ENCODE measurements around the gene KRTAP5-5.
"Not testable (repeated sequence)": the region's sequence is repeated elsewhere in the genome, so short reads cannot be mapped to it uniquely, and the experiment has no call there.

Gene KRTAP5-5

GRCh38 chr11:1607156-1607845, 22.3 kb upstream of the KRTAP5-5 start:
- DNase-seq: not testable (repeated sequence)

- DNase-seq: not testable (repeated sequence)
Observed at GRCh38 chr11:1607901-1608300, 21.7 kb upstream of the KRTAP5-5 start.

- no peak for DNase-seq
Observed at GRCh38 chr11:1608363-1608762, 21.2 kb upstream of the KRTAP5-5 start, which contains the start of gene KRTAP5-3. KRTAP5-3 (minus strand) TSS chr11:1608463; CDS start chr11:1608385, 78 bp downstream.

GRCh38 chr11:1618231-1618630, 11.3 kb upstream of the KRTAP5-5 start:
- DNase-seq: no peak

- peak; percentile 42 for DNase-seq
Observed at GRCh38 chr11:1619449-1619848, 10.1 kb upstream of the KRTAP5-5 start.

GRCh38 chr11:1622086-1622485, 7.5 kb upstream of the KRTAP5-5 start, which contains the start of gene KRTAP5-4:
KRTAP5-4 (minus strand) TSS chr11:1622138; CDS start chr11:1622093, 45 bp downstream.
- no peak for DNase-seq

- no peak for DNase-seq
Observed at GRCh38 chr11:1623716-1624115, 5.9 kb upstream of the KRTAP5-5 start.

GRCh38 chr11:1624621-1625020, 5.0 kb upstream of the KRTAP5-5 start:
- no peak for DNase-seq

GRCh38 chr11:1625541-1625940, 4.0 kb upstream of the KRTAP5-5 start:
- no peak for DNase-seq

- DNase-seq: peak; percentile 69
Observed at GRCh38 chr11:1628506-1629325, 859 bp upstream of the KRTAP5-5 start.

- no peak for DNase-seq
Observed at GRCh38 chr11:1630271-1630670, 696 bp downstream of the KRTAP5-5 start.

GRCh38 chr11:1631066-1631568, 1.5 kb downstream of the KRTAP5-5 start:
- DNase-seq: no peak

- DNase-seq: no peak
Observed at GRCh38 chr11:1632053-1632714, 2.6 kb downstream of the KRTAP5-5 start.

GRCh38 chr11:1633864-1634263, 4.3 kb downstream of the KRTAP5-5 start:
- no peak for DNase-seq

- DNase-seq: no peak
Observed at GRCh38 chr11:1636291-1636950, 6.8 kb downstream of the KRTAP5-5 start.

GRCh38 chr11:1637628-1638027, 8.1 kb downstream of the KRTAP5-5 start:
- no peak for DNase-seq

- no peak for DNase-seq
Observed at GRCh38 chr11:1638344-1638743, 8.8 kb downstream of the KRTAP5-5 start.

GRCh38 chr11:1639102-1639620, 9.6 kb downstream of the KRTAP5-5 start:
- DNase-seq: no peak

- no peak for DNase-seq
Observed at GRCh38 chr11:1639666-1640065, 10.1 kb downstream of the KRTAP5-5 start.

GRCh38 chr11:1640076-1640946, 10.7 kb downstream of the KRTAP5-5 start:
- peak; percentile 27 for DNase-seq

GRCh38 chr11:1641096-1641495, 11.5 kb downstream of the KRTAP5-5 start:
- DNase-seq: no peak
